HG03095 (cell line): Measurements from ENCODE around the gene RIMBP2.

Experiments used
- ATAC-seq: cut with Tn5 transposase; IDR thresholded peaks from one replicate; pipeline ENCODE4 v1.9.1; 2021; ENCODE audit warnings: moderate library complexity; ENCODE audit not compliant: unreplicated experiment

The RIMBP2 gene

DNA sequence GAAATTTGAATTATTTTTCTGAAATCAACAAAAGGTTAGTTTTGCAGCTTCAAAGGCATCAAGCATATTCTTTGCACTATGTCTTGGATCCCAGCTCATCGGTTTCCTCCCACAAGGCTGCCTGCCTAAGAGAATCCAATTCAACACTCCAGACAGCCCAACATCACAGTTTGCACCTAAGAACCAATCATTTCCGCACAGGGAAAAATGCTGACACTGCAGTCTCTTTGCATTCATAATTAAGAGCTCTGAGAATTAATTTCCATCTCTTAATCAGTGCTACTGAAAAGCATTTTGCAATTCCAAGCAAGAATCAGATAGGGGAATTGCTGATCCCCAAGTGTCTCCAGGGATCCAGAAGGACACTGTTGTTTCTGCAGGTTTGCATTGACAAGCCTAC lies 202.5 kb downstream of the RIMBP2 start:
- ATAC-seq = no peak

DNA sequence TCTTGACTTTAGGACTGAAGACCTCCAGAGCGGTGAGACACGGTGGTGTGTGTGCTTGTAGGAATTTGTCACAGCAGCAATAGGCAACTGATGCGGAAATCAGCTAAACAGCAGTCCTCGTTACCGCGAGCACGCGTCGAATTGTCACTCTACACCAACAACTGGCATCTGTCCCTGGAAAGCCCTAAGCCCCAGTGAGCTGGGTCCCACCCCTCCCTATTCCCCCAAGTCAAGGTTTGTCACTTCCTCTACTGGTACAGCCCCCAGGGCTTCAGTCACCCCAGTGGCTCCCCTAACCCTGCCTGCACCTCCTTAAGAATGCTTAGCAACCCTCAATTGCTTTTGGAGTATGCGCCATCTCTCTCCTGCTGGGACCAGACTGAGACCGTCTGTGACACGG lies 204.8 kb downstream of the RIMBP2 start:
- ATAC-seq = no peak

DNA sequence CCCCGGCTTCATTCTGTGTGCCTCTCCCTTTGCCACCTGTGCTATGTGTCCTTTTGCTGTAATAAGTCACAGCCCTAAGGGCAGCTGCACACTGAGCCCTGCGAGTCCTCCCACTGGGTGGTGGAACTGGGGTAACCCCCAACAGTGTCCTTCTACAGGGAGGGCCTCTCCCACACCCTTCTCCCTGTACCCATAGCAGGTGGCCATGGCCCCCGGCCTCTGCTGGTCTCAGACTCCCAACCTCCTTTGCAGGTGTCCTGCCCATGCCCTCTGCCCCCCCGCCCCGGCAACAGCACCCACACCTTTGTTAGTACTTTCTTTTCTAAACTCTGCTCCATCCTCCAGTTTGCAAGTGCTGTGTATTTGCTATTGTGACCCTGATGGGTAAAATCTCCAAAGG lies 206.6 kb downstream of the RIMBP2 start:
- no peak for ATAC-seq

DNA sequence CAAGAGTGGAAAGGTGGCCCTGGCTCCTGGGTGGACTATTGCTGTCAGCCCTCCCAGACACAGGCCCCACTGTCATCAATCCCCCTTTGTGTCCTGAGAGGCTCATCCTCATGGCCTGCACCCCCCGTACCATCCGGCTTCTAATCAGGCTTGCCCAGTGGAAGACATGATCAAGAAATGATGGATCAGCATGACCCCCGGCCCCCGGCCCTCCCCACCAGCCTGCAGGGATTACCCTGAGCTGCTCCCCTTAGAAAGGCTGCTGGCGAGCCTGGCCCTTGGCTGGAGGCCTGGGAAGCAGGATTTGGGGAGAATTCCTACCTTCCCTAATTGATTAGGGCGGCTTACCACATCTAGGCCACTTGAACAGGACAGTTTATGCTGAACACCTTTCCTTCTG lies 207.3 kb downstream of the RIMBP2 start:
- no peak for ATAC-seq

DNA sequence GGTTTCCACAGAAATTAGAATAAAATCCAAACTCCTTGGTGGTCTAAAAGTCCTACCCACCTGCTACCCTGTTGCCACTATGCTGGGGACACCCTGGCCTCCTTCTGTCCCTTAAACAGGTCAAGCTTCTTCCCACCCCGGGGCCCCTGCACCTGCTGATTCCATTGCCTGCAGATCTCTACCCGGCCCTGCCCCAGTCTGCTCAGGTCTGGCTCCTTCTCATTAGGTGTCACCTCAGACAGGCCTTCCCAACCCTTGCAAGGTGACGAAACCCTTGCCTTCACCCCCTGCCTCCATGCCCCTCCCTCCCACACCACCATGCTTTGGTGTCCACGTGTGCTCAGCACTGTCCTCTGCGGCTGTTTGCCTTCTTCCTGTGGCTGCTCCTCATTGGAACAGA lies 207.8 kb downstream of the RIMBP2 start:
- no peak for ATAC-seq

DNA sequence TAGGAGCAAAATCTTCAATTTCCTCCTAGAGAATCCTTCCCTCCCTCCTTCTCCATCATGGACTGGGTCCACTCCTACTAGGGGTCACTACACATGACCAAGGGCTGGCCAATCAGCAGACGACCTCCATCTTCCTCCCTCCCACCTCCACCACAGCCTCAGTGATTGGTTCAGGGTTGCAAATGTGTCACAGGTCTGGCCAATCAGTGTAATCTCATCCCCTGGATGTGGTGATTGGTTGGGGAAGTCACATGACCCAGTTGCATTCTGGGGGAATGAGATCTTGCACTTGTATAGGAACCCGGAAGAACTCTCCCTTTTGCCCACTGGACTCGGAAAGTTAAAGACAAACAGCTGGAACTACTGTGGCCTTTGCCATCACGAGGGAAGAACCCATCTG lies 209.3 kb downstream of the RIMBP2 start:
- ATAC-seq = no peak

DNA sequence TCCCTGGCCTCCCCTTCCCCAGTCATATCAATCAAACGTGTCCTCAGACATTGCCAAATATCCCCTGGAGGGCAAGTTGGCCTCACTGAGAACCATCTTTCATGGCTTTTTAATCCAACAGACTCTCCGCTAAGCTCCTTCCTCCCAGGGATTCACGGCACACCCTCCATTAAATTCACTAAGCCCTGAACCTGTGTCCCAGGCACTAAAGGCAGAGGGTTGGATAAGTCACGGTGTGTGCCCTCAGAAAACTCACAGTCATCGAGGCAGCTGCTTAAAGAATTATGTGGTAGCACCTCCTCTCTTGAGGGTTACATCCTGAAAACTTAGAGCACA lies 211.3 kb downstream of the RIMBP2 start:
- no peak for ATAC-seq

DNA sequence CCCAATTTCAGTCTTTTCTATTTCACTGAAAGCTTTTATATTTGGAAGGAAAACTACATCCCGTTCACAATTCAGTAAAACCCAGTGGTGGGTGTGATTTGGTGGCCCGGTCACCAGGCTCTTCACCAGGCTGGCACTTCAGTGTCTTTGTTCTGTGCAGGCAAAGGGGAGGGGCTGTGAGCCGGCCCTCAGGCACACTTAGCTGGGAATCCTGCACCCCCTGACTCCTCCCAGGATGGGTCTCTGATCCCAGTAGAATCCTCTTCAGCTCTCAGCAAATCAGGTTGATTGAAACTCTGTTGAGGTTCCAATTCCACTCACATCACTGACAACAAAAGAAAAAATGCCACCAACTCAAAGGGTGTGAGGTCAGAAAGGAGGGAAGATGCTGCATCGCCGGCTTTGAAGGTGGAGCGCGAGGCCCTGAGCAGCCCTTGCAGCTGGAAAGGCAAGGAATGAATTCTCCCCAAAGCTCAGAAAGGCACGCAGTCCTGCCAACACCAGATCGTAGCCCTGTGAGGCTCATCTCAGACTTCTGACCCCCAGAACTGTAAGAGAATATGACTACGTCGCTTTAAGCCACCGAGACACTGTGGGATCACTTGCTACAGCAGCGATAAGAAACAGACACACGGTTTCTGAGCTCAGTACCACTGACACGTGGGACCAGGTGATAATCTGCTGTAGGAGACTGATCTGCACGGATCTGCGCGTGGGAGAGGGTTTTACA lies 211.8 kb downstream of the RIMBP2 start:
- no peak for ATAC-seq

DNA sequence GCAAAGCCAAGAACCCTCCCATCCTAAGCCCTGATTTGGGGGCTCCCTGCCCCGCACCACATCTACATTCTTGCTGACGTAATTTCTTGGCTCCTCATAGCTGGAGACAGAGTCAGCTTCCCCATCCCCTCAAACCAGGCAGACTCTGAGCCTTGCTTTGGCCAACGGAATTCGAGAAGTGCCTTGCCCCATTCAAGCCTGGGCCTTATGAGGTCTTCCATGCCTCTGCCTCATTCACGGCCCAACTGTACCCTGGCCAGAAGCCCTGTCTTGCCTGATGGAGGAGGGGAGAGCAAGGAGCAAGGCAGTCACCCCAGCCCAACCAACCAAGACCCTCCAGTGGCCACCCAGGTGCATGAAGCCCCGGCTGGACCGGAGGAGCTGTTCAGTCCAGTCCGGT lies 214.3 kb downstream of the RIMBP2 start:
- no peak for ATAC-seq

DNA sequence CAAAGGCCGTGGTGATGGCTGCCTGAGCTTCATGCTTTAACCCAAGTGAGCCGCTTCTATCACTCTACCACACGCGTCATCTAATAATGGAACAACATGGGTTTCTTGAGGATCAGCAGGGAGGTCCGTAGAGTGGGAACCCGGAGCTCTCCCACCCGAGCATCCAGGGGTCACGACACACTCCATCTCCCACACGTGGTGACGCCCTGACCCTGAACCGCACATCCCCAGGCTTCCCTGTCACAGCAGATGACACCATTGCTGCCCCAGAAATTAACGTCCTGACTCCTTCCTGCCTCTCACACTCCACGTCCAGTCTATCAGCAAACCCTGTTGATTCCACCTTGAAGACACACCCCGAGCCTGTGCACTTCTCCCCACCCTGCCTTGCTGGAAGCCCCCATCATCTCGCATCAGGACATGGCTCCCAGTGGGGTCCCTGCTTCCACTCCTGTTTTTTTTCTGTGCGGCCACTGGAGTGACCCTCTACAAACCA lies 215.2 kb downstream of the RIMBP2 start:
- no peak for ATAC-seq

DNA sequence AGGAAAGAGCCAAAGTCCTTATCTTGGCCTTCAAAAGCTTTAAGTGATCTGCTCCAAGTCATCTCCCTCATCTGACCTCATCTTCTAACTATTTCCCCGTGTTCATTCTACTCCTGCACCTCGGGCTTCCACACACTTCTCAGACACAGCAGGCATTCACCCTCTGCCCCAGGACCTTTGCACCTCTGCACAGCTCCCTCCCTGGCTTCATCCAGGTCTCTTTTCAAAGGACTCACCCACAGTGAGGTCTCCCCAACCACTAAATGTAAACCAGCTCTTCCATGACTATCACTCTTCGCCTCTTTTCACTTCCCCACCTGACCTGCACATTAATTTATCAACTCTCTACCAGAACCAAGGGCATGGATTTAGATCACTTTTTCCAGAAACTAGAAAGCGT lies 216.6 kb downstream of the RIMBP2 start:
- no peak for ATAC-seq

DNA sequence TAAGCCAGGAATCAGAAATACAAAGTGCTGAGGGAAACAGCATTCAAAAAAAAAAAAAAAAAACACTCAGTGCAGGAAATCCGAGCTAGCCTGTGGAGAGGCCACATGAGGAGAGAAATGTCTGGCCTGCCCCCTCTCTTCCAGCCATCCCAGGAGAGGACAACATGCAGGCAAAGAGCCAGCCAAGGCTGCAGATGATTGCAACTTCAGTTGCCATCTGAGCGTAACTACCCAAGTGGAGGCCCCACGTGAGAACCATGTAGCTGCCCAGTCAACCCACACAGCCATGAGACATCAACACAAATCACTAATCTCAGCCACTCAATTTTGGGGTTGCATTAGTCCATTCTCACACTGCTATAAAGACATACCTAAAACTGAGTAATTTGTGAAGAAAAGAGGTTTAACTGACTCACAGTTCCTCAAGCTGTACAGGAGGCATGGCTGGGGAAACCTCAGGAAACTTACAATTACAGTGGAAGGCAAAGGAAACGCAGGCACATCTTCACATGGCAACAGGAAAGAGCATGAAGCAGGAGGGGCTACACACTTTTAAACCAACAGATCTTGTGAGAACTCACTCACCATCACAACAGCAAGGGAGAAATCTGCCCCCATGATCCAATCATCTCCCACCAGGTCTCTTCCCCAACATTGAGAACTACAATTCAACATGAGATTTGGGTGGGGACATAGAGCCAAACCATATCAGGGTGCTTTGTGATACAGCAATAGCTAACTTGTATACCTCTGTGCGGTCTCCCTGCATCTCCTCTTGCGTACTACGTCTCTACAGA lies 217.3 kb downstream of the RIMBP2 start:
- no peak for ATAC-seq

DNA sequence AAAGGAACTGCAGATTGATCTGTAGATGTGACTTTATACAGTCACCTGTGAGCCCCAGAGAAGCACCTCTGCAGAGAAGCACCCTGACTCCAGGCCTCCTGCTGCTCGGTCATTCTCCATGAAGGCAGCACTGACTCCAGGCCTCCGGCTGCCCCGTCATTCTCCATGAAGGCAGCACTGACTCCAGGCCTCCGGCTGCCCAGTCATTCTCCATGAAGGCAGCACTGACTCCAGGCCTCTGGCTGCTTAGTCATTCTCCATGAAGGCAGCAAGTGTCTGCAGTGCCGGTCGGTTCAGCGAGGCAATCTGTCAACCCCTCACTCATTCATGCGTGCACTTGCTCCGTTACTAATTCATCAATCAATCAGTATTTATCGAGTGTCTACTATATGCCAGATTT lies 218.1 kb downstream of the RIMBP2 start:
- no peak for ATAC-seq

DNA sequence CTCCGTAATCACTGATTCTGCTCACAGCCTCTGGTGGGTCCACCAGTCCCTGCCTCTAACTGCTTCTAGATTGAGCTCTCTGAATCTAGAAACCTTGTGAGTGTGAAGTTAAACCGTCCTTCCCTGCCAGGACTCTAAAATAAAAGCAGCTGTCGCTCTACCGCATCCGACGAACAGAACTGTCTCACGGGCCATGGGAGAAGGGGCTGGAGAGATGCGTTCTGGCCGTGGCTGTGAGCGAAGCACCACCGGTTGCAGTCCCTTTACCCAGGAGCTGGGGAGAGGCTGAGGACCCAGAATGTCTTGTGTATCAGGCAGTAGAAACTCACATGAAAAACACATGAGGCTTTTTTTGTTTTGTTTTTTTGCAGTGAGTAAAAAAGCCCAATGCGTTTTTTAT lies 218.8 kb downstream of the RIMBP2 start:
- no peak for ATAC-seq

DNA sequence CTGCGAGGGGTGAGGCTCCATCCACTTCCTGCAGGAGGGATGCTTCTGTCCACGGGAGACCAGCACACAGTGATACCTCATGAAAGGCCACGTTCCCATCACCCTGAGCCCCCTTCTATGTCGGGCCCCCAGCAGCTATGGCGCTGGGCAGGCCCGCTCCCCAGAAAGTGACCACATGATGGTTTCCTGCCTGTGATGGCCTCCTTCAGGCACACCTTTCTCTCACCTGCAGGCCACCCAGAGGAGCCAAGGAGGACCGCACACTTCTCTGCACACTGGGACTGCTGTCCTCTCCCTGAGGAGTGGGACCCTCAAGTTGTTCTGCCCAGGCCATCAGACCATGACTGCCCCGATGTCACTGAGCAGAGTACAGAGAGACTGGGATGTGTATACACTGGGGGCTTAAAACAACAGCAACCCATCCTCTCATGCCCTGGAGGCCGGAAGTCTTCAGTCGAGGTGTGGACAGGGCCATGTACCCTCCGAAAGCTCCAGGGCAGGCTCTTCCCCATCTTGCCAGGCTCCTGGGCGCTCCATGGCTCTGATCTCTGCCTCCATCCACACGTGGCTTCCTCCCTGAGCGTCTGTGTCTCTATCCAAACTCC lies 219.5 kb downstream of the RIMBP2 start:
- no peak for ATAC-seq

DNA sequence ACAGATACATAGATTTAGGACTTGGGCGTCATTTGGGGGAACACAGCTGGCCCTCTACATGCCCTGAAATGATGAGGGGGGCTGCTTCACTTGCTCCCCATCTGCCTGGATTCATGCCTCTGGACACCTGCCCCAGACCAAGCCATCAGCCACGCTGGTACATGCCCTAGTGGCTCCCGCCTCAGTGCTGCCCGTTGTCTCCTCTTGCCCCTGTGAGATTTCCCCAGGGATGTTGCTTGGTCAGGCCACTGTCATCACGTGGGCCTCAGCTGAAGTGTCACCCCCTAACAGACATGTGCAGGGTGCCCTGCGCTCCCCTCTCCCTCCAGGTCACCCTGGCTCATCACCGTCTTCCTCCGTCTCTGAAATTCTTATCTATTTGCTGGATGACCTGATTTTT lies 220.9 kb downstream of the RIMBP2 start:
- no peak for ATAC-seq

DNA sequence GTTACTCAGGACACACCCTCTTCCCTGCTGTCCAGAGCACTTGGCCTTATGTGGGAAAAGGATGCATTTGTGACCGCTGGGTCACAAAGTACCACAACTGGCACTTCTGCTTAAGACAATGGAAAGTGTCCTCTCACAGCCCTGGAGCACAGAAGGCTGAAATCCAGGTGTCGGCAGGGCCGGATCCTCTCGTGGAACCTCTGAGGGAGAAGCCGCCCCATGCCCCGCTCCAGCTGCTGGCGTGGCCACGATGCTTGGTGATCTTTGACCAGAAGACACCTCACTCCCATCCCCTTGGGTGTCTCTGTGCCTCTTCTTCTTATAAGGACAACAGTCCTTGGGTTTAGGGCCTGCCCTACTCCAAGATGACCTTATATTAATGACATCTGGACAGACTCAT lies 221.4 kb downstream of the RIMBP2 start:
- ATAC-seq = no peak

DNA sequence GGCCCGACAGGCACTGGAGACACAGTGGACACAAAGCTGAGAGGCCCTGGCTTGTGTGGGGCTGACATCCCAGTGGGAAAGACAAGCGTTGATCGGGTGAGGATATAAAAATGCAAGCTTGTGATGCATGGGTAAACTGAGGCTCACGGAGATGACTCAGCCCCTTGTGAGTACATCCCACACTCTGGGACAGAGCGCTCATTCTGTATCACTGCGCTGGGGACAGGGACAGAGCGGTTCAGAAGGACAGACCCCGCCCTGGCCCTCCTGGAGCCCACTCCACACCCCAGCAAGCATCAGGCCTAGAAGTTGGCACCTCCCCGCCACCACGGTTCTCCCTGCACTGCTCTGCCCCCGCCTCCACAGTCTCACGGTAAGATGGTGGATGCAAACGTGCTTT lies 222.1 kb downstream of the RIMBP2 start:
- ATAC-seq = no peak

DNA sequence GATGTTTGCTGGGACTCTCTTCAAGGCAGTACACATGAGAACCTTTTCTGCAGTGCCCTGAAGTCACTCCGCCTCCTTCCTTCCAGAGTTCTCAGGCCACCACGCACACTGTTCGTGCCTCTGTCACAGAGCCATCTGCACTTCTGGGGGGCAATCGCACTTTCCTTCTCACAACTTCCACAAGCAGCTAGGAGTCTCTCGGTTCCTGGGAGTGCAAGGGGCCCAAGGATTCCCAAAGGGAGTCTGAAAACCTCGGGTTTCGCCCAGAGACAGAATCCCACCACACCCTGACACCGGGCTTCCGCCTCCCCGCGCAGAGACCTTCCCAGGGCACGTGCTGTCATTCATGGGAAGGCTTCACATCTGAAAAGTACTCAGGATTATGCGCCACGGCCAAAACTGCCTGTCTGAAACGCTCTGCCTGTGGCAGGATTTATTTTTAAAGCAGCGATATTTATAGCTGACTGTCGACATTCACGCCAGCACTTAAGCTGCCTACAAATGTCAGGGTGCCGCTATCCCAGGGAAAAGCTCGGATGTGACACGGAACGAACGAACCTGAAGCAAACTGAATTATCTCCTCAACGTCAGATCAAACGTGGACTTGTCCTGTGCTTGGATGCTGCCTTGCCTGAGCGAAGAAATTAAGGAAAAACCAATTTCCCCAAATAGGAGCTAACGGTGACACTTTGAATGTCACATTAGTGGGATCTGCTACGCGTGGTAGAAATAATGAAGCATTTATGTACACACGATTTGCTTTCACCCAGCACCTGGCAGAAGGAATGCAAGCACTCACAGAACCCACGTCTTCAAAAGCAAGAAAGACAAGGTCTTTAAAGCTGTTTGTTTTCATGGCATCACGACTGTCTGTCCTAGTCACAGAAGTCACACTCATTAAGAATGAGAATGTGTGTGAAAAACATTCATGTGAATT lies 224.4 kb downstream of the RIMBP2 start:
- no peak for ATAC-seq

DNA sequence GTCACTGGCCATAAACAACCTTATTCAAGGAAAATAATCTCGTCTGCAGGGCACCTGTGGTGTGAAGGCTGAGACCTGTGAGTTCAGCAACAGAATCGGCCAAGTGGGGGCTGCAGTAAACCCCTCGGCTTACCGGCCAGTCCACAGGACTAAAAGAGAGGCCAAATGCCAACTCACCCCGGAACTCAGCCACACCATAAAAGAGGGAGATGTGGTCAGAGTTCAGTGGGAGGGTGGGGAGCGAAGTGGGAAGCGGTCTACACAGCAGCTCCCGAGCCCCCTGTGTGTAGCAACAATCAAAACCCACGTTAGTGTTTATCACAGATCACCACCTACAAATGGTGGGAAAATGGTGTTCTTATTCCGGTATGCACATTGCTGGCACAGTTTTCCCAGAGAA lies 225.4 kb downstream of the RIMBP2 start:
- no peak for ATAC-seq

DNA sequence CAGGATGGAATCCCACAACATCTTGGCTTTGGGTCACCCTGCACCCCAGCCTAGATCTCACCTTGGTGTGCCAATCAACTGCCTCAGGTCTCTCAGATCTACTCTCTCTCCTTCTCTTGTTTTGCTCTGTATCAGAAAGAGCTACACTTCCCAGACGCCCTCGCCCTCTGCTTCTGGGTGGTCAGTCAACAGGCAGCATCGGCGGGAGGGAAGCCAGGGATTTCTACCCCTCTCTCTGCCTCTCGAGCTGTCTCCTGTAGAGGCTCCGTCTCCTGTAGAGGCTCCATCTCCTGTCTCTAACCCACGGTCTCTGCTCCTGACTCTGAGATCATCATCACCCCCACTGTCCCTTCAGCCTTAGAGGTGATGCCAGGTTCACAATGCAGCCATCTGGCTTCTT lies 226.8 kb downstream of the RIMBP2 start:
- ATAC-seq = no peak
